H9 (cell line): ENCODE measurements around the gene MYH11. TPM values are rescaled to one million over a fixed set of nuclear protein-coding genes. Genes with fewer than 3 reads are reported as not detected.
"Not testable (repeated sequence)": the region's sequence is repeated elsewhere in the genome, so short reads cannot be mapped to it uniquely, and the experiment has no call there.

ENCODE experiments used
- DNase-seq: peaks from one replicate; pipeline ENCODE4 v3.0.0-alpha.2; 2017
- H2AFZ ChIP-seq: one replicate; pipeline ENCODE4 v1.6.1; 2013; ENCODE audit warnings: mild to moderate bottlenecking, low read length, control low read depth, moderate library complexity
- H2AK5ac ChIP-seq: 2 replicates; pipeline ENCODE4 v1.6.1; 2013; ENCODE audit warnings: low read length, control low read depth, mixed read lengths; ENCODE audit not compliant: insufficient read length
- H2BK120ac ChIP-seq: one replicate; pipeline ENCODE4 v1.6.1; 2013; ENCODE audit warnings: low read depth, mild to moderate bottlenecking, low read length, control low read depth, inconsistent platforms; ENCODE audit not compliant: poor library complexity, severe bottlenecking
- H2BK12ac ChIP-seq: 2 replicates; pipeline ENCODE4 v1.6.1; 2013; ENCODE audit warnings: low read length, control low read depth, mixed read lengths, low read depth; ENCODE audit not compliant: insufficient read length
- H2BK15ac ChIP-seq: 2 replicates; pipeline ENCODE4 v1.6.1; 2013; ENCODE audit warnings: low read depth, low read length, control low read depth
- H2BK20ac ChIP-seq: one replicate; pipeline ENCODE4 v1.6.1; 2013; ENCODE audit warnings: low read depth, mild to moderate bottlenecking, low read length, control low read depth, inconsistent platforms; ENCODE audit not compliant: poor library complexity, severe bottlenecking
- H2BK5ac ChIP-seq: 2 replicates; pipeline ENCODE4 v1.6.1; 2013; ENCODE audit warnings: low read length, control low read depth, mixed read lengths; ENCODE audit not compliant: insufficient read length
- H3K14ac ChIP-seq: 2 replicates; pipeline ENCODE4 v1.6.1; 2013; ENCODE audit warnings: low read length, control low read depth; ENCODE audit not compliant: insufficient read depth
- H3K18ac ChIP-seq: 2 replicates; pipeline ENCODE4 v1.6.1; 2013; ENCODE audit warnings: low read depth, mild to moderate bottlenecking, mixed read lengths, low read length, control low read depth; ENCODE audit not compliant: insufficient read length
- H3K23ac ChIP-seq: 2 replicates; pipeline ENCODE4 v1.6.1; 2013; ENCODE audit warnings: low read length, control low read depth, mixed read lengths, low read depth; ENCODE audit not compliant: insufficient read length
- H3K23me2 ChIP-seq: 2 replicates; pipeline ENCODE4 v1.6.1; 2013; ENCODE audit warnings: low read depth, mild to moderate bottlenecking, mixed read lengths, low read length, control low read depth; ENCODE audit not compliant: insufficient read length, poor library complexity, severe bottlenecking
- H3K27ac ChIP-seq: 2 replicates; pipeline ENCODE4 v1.5.1; 2013; ENCODE audit warnings: low read length, control low read depth, mixed read lengths, low read depth; ENCODE audit not compliant: insufficient read length
- H3K27me3 ChIP-seq: 2 replicates; pipeline ENCODE4 v1.6.1; 2013; ENCODE audit warnings: low read length, control low read depth, inconsistent platforms; ENCODE audit not compliant: insufficient read depth
- H3K4ac ChIP-seq: 2 replicates; pipeline ENCODE4 v1.6.1; 2013; ENCODE audit warnings: low read depth, mild to moderate bottlenecking, control low read depth, inconsistent platforms, low read length, moderate library complexity
- H3K4me1 ChIP-seq: 2 replicates; pipeline ENCODE4 v1.6.1; 2013; ENCODE audit warnings: low read length, control low read depth, inconsistent platforms; ENCODE audit not compliant: insufficient read depth
- H3K4me2 ChIP-seq: 2 replicates; pipeline ENCODE4 v1.6.1; 2013; ENCODE audit warnings: low read length, control low read depth, mixed read lengths; ENCODE audit not compliant: insufficient read length, insufficient read depth
- H3K56ac ChIP-seq: 2 replicates; pipeline ENCODE4 v1.6.1; 2013; ENCODE audit warnings: low read depth, mild to moderate bottlenecking, mixed read lengths, low read length, control low read depth; ENCODE audit not compliant: insufficient read length
- H3K79me1 ChIP-seq: 2 replicates; pipeline ENCODE4 v1.6.1; 2013; ENCODE audit warnings: low read depth, mild to moderate bottlenecking, moderate library complexity, low read length, control low read depth, inconsistent platforms; ENCODE audit not compliant: insufficient read depth, poor library complexity, severe bottlenecking
- H3K79me2 ChIP-seq: 2 replicates; pipeline ENCODE4 v1.6.1; 2013; ENCODE audit warnings: low read length, control low read depth, inconsistent platforms; ENCODE audit not compliant: insufficient read depth
- H3K9ac ChIP-seq: 2 replicates; pipeline ENCODE4 v1.6.1; 2013; ENCODE audit warnings: low read length, control low read depth, mixed read lengths; ENCODE audit not compliant: insufficient read length; ENCODE audit errors: extremely low read depth
- H3K9me3 ChIP-seq: one replicate; pipeline ENCODE4 v1.6.1; 2013; ENCODE audit warnings: low read depth, low read length, inconsistent platforms; ENCODE audit not compliant: control insufficient read depth
- H3T11ph ChIP-seq: one replicate; pipeline ENCODE4 v1.6.1; 2013; ENCODE audit warnings: mild to moderate bottlenecking, low read length, control low read depth, inconsistent platforms
- H4K20me1 ChIP-seq: one replicate; pipeline ENCODE4 v1.6.1; 2013; ENCODE audit not compliant: control insufficient read depth, insufficient read length, insufficient read depth
- H4K5ac ChIP-seq: 2 replicates; pipeline ENCODE4 v1.6.1; 2013; ENCODE audit warnings: low read depth, mild to moderate bottlenecking, mixed read lengths, low read length, control low read depth; ENCODE audit not compliant: insufficient read length
- H4K8ac ChIP-seq: replicated peaks from 2 replicates; pipeline ENCODE4 v1.6.1; 2013; ENCODE audit warnings: low read length, control low read depth, mixed read lengths, low read depth; ENCODE audit not compliant: insufficient read length
- H4K91ac ChIP-seq: 2 replicates; pipeline ENCODE4 v1.6.1; 2013; ENCODE audit warnings: low read depth, mild to moderate bottlenecking, moderate library complexity, mixed read lengths, low read length, control low read depth; ENCODE audit not compliant: insufficient read length
- H3K27ac Mint-ChIP-seq, 3 experiments: 2 replicates in 2 of 3; 3 replicates in 1 of 3; pipeline ENCODE4 v1.8.0; 2020 to 2021; ENCODE audit warnings: mixed read lengths in 3 of 3, mild to moderate bottlenecking in 1 of 3, moderate library complexity in 1 of 3
- H3K27me3 Mint-ChIP-seq: 2 replicates; pipeline ENCODE4 v1.8.0; 2021; ENCODE audit warnings: low read depth, mild to moderate bottlenecking, moderate library complexity, mixed read lengths
- H3K36me3 Mint-ChIP-seq, 3 experiments: 2 replicates in 2 of 3; 3 replicates in 1 of 3; pipeline ENCODE4 v1.8.0; 2020 to 2021; ENCODE audit warnings: low read depth in 3 of 3, mixed read lengths in 3 of 3; ENCODE audit not compliant: insufficient read depth in 1 of 3
- H3K4me1 Mint-ChIP-seq, 2 experiments: 2 replicates each; pipeline ENCODE4 v1.8.0; 2020; ENCODE audit warnings: mixed read lengths in 2 of 2
- H3K4me3 Mint-ChIP-seq, 2 experiments: 2 replicates in 1 of 2; 3 replicates in 1 of 2; pipeline ENCODE4 v1.8.0; 2020 to 2021; ENCODE audit warnings: mild to moderate bottlenecking in 2 of 2, mixed read lengths in 2 of 2, moderate library complexity in 1 of 2
- H3K9me3 Mint-ChIP-seq, 2 experiments: 2 replicates in 1 of 2; 3 replicates in 1 of 2; pipeline ENCODE4 v1.8.0; 2020; ENCODE audit warnings: mild to moderate bottlenecking in 2 of 2, mixed read lengths in 2 of 2, moderate library complexity in 1 of 2
- CTCF ChIP-seq: fragments of 200-600 bp; sonication (generic); conservative IDR thresholded peaks from 3 replicates; pipeline ENCODE4 v1.8.0; 2021; ENCODE audit warnings: antibody characterized with exemption, mild to moderate bottlenecking
- WGBS: extraction: QIAGEN DNeasy Blood & Tissue Kit; methylation state at CpG from one replicate; pipeline ENCODE4 v1.1.7; 2013; ENCODE audit warnings: missing lambda C conversion rate, low lambda C conversion rate, mixed read lengths; ENCODE audit not compliant: insufficient read length; ENCODE audit errors: extremely low coverage; 5-methylcytosine and 5-hydroxymethylcytosine counted together
- total RNA-seq: library from RNA; stranded (reverse); gene quantifications from 2 replicates; pipeline ENCODE4 v1.2.1, GENCODE V29; 2021

MYH11 gene
- total RNA-seq, 1 experiment from 2014 or later: 0.42 TPM

- no peak overlapping the region for H3K4ac ChIP-seq
- no peak for TF ChIP-seq CTCF
- H3K27ac Mint-ChIP-seq: no peak overlapping the region
- peaks cover 20 to 28% of the 10 kb centered on the region in 2 experiments; a peak in 4 of 5 replicates for H3K9me3 Mint-ChIP-seq
- H3K27ac ChIP-seq: no peak overlapping the region
- H4K8ac ChIP-seq: no peak overlapping the region
- no peak overlapping the region for H2AFZ ChIP-seq
- H3K9me3 ChIP-seq: no peaks in the 10 kb centered on the region
- DNase-seq: no peak
- H3K36me3 Mint-ChIP-seq: peaks cover 0 to 10% (median 0%) of the 10 kb centered on the region in 3 experiments; a peak in 3 of 7 replicates
- H3K79me2 ChIP-seq: no peaks in the 10 kb centered on the region
- H3K9ac ChIP-seq: no peak overlapping the region
- H3K23me2 ChIP-seq: no peaks in the 10 kb centered on the region
- H3K4me1 ChIP-seq: no peaks in the 10 kb centered on the region
- no peak overlapping the region for H2AK5ac ChIP-seq
- peaks cover 24% of the 10 kb centered on the region for H3K27me3 Mint-ChIP-seq
- H3K23ac ChIP-seq: no peak overlapping the region
- no peak overlapping the region for H4K91ac ChIP-seq
- H2BK5ac ChIP-seq: no peak overlapping the region
- no peaks in the 10 kb centered on the region for H3K79me1 ChIP-seq
- H2BK12ac ChIP-seq: no peak overlapping the region
- H3T11ph ChIP-seq: no peak overlapping the region
- H4K5ac ChIP-seq: no peak overlapping the region
- H3K56ac ChIP-seq: no peak overlapping the region
- H3K4me3 Mint-ChIP-seq: no peak overlapping the region
- H3K27me3 ChIP-seq: no peaks in the 10 kb centered on the region
- H2BK20ac ChIP-seq: no peak overlapping the region
- H3K14ac ChIP-seq: no peak overlapping the region
- H2BK120ac ChIP-seq: no peak overlapping the region
- peaks cover 3 to 4% of the 10 kb centered on the region in 2 experiments; a peak in 1 of 4 replicates for H3K4me1 Mint-ChIP-seq
- no peak overlapping the region for H3K18ac ChIP-seq
- H4K20me1 ChIP-seq: no peaks in the 10 kb centered on the region
- no peak overlapping the region for H2BK15ac ChIP-seq
- no peak overlapping the region for H3K4me2 ChIP-seq
These were observed 40.6 kb downstream of the MYH11 start for GRCh38 chr16:15816228-15816627.

- H3K4me2 ChIP-seq, H3K56ac ChIP-seq, H2AK5ac ChIP-seq, H4K5ac ChIP-seq, H2BK120ac ChIP-seq, H3K14ac ChIP-seq, H2BK20ac ChIP-seq, H3K79me2 ChIP-seq, H2BK12ac ChIP-seq, H3K27ac Mint-ChIP-seq, H3K4ac ChIP-seq, H4K20me1 ChIP-seq, H4K91ac ChIP-seq, H3K23me2 ChIP-seq, H3K9me3 ChIP-seq, H3K79me1 ChIP-seq, H3K4me3 Mint-ChIP-seq, H3K36me3 Mint-ChIP-seq, H2AFZ ChIP-seq, H4K8ac ChIP-seq, H3K18ac ChIP-seq, H3K23ac ChIP-seq, H3K27ac ChIP-seq, H2BK15ac ChIP-seq, H3K4me1 ChIP-seq, H3K27me3 ChIP-seq, H3T11ph ChIP-seq, H2BK5ac ChIP-seq, DNase-seq, H3K9ac ChIP-seq: not testable (repeated sequence)
- H3K9me3 Mint-ChIP-seq: peaks cover 13 to 16% of the 10 kb centered on the region in 2 experiments; a peak in 3 of 5 replicates
- peaks cover 13% of the 10 kb centered on the region; the same call in 1 of the 2 replicates for H3K27me3 Mint-ChIP-seq
- WGBS: no CpG with 5 or more reads among the region's 3 CpGs
- H3K4me1 Mint-ChIP-seq: peaks cover 12 to 18% of the 10 kb centered on the region in 2 experiments
These were observed 44.5 kb downstream of the MYH11 start for GRCh38 chr16:15812401-15812750.
